ENCODE measurements around the gene SEC23A.

The SEC23A gene

GRCh38 chr14:39006721-39007410 lies 96.2 kb downstream of the SEC23A start:
- H3K9me3 Mint-ChIP-seq = no peaks in the 10 kb centered on the region
- DNase-seq = no peak
- CTCF ChIA-PET = no interaction called here

GRCh38 chr14:39005044-39005880 lies 97.8 kb downstream of the SEC23A start:
- Mint-ChIP-seq H3K4me1 (no peaks in the 10 kb centered on the region), H3K27me3 (peaks cover 5% of the 10 kb centered on the region), H3K36me3 (no peaks in the 10 kb centered on the region), H3K9me3 (no peaks in the 10 kb centered on the region), H3K27ac (no peak overlapping the region), H3K4me3 (no peak overlapping the region)
- DNase-seq = no peak
- CTCF ChIA-PET = interaction anchor here (1.2 kb wide), 1 partner anchor 11 kb away, joined by 3 read pairs; no protein-coding TSS in a partner anchor

More at GRCh38 chr14:39006721-39007410, 96.2 kb downstream of the SEC23A start:
- Mint-ChIP-seq H3K36me3 (no peaks in the 10 kb centered on the region), H3K27me3 (peaks cover 5% of the 10 kb centered on the region), H3K4me3 (no peak overlapping the region), H3K4me1 (no peaks in the 10 kb centered on the region), H3K27ac (no peak overlapping the region)

- no peaks in the 10 kb centered on the region for H3K4me1 Mint-ChIP-seq
- no peaks in the 10 kb centered on the region for H3K36me3 Mint-ChIP-seq
- H3K9me3 Mint-ChIP-seq = no peaks in the 10 kb centered on the region
- peaks cover 11% of the 10 kb centered on the region for H3K27me3 Mint-ChIP-seq
- no peak overlapping the region for H3K27ac Mint-ChIP-seq
- CTCF ChIA-PET = no interaction called here
- DNase-seq = no peak
- no peak overlapping the region for H3K4me3 Mint-ChIP-seq
Measured at GRCh38 chr14:38999949-39000348, 103.1 kb downstream of the SEC23A start.

- no peak for DNase-seq
- Mint-ChIP-seq H3K9me3 (no peaks in the 10 kb centered on the region), H3K4me3 (no peak overlapping the region), H3K4me1 (peaks cover 4% of the 10 kb centered on the region), H3K27ac (no peak overlapping the region), H3K27me3 (peaks cover 6% of the 10 kb centered on the region), H3K36me3 (no peaks in the 10 kb centered on the region)
- CTCF ChIA-PET = no interaction called here
Measured at GRCh38 chr14:38994731-38995130, 108.3 kb downstream of the SEC23A start.

GRCh38 chr14:38993981-38994380 lies 109.1 kb downstream of the SEC23A start:
- Mint-ChIP-seq H3K27me3 (peaks cover 9% of the 10 kb centered on the region), H3K27ac (no peak overlapping the region), H3K9me3 (no peaks in the 10 kb centered on the region), H3K36me3 (no peaks in the 10 kb centered on the region), H3K4me1 (peaks cover 11% of the 10 kb centered on the region), H3K4me3 (no peak overlapping the region)
- CTCF ChIA-PET = no interaction called here
- no peak for DNase-seq

- Mint-ChIP-seq H3K27ac (no peak overlapping the region), H3K4me1 (peaks cover 11% of the 10 kb centered on the region), H3K4me3 (no peak overlapping the region), H3K36me3 (no peaks in the 10 kb centered on the region), H3K27me3 (peaks cover 12% of the 10 kb centered on the region), H3K9me3 (no peaks in the 10 kb centered on the region)
- no peak for DNase-seq
- CTCF ChIA-PET = no interaction called here
Measured at GRCh38 chr14:38992067-38992844, 110.8 kb downstream of the SEC23A start.

GRCh38 chr14:38991299-38991698 lies 111.7 kb downstream of the SEC23A start:
- Mint-ChIP-seq H3K36me3 (no peaks in the 10 kb centered on the region), H3K9me3 (no peaks in the 10 kb centered on the region), H3K4me3 (no peak overlapping the region), H3K27me3 (peaks cover 12% of the 10 kb centered on the region), H3K4me1 (peaks cover 11% of the 10 kb centered on the region), H3K27ac (no peak overlapping the region)
- CTCF ChIA-PET = no interaction called here
- no peak for DNase-seq

GRCh38 chr14:38989922-38990546 lies 113.0 kb downstream of the SEC23A start:
- Mint-ChIP-seq H3K9me3 (no peaks in the 10 kb centered on the region), H3K27ac (no peak overlapping the region), H3K4me1 (peaks cover 11% of the 10 kb centered on the region), H3K27me3 (peaks cover 6% of the 10 kb centered on the region), H3K36me3 (no peaks in the 10 kb centered on the region), H3K4me3 (no peak overlapping the region)
- no peak for DNase-seq
- CTCF ChIA-PET = interaction anchor here (1.2 kb wide), 1 partner anchor 23 kb away, joined by 3 read pairs; no protein-coding TSS in a partner anchor

GRCh38 chr14:38987781-38988180 lies 115.3 kb downstream of the SEC23A start:
- H3K27ac Mint-ChIP-seq = no peak overlapping the region
- no peak overlapping the region for H3K4me3 Mint-ChIP-seq
- H3K4me1 Mint-ChIP-seq = peaks cover 11% of the 10 kb centered on the region
- CTCF ChIA-PET = no interaction called here
- H3K9me3 Mint-ChIP-seq = no peaks in the 10 kb centered on the region
- DNase-seq = no peak
- peaks cover 6% of the 10 kb centered on the region for H3K27me3 Mint-ChIP-seq
- no peaks in the 10 kb centered on the region for H3K36me3 Mint-ChIP-seq

- Mint-ChIP-seq H3K4me1 (no peaks in the 10 kb centered on the region), H3K27ac (no peak overlapping the region), H3K4me3 (no peak overlapping the region), H3K9me3 (peaks cover 3% of the 10 kb centered on the region), H3K36me3 (no peaks in the 10 kb centered on the region), H3K27me3 (no peaks in the 10 kb centered on the region)
- CTCF ChIA-PET = no interaction called here
- no peak for DNase-seq
Measured at GRCh38 chr14:38982837-38983236, 120.2 kb downstream of the SEC23A start.

- Mint-ChIP-seq H3K27me3 (no peaks in the 10 kb centered on the region), H3K9me3 (peaks cover 3% of the 10 kb centered on the region), H3K27ac (no peak overlapping the region), H3K4me3 (no peak overlapping the region), H3K4me1 (no peaks in the 10 kb centered on the region), H3K36me3 (no peaks in the 10 kb centered on the region)
- no peak for DNase-seq
- CTCF ChIA-PET = no interaction called here
Measured at GRCh38 chr14:38982278-38982677, 120.8 kb downstream of the SEC23A start.

All from activated naive CD4-positive, alpha-beta T cell treated with anti-CD3 and anti-CD28 coated beads, Interleukin-2, amount 10 ng/mL, durations not matched to agents 7 days and 5 days (primary cell).